ENCODE results near the gene SAMD10.

DNA sequence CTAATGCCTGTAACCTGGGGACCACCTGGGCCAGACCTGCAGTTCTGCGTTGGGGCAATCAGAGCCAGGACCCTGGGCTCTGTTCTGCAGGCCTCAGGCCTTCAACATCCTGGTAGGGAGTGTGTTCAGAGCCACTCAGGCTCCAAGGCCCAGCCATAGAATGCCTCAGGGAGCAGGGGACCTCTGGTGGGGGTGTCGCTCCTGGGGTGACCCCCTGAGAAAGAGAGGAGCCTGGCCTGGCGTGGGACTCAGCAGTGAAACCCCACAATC, 35.7 kb downstream of the SAMD10 start:
- no peak for TF ChIP-seq CTCF (IDR thresholded peaks at IDR 0.05)
- TF ChIP-seq POLR2AphosphoS5 (IDR thresholded peaks at IDR 0.05; ENCODE audit: low read depth, low read length), result no peak
